ENCODE measurements around the gene SUB1.
"Not testable (repeated sequence)": the region's sequence is repeated elsewhere in the genome, so short reads cannot be mapped to it uniquely, and the experiment has no call there.

Gene SUB1

GRCh38 chr5:32566319-32567111, 18.8 kb upstream of the SUB1 start:
- no peak for DNase-seq

GRCh38 chr5:32571128-32571527, 14.2 kb upstream of the SUB1 start:
- no peak for DNase-seq

GRCh38 chr5:32572778-32573480, 12.4 kb upstream of the SUB1 start:
- no peak for DNase-seq

GRCh38 chr5:32573481-32573854, 11.9 kb upstream of the SUB1 start:
- not testable (repeated sequence) for DNase-seq

GRCh38 chr5:32574540-32575175, 10.7 kb upstream of the SUB1 start:
- no peak for DNase-seq

- no peak for DNase-seq
Measured at GRCh38 chr5:32578363-32578762, 7.0 kb upstream of the SUB1 start.

- no peak for DNase-seq
Measured at GRCh38 chr5:32578764-32579163, 6.6 kb upstream of the SUB1 start.

- DNase-seq: no peak
Measured at GRCh38 chr5:32581010-32581785, 4.2 kb upstream of the SUB1 start.

GRCh38 chr5:32583582-32584232, 1.6 kb upstream of the SUB1 start:
- no peak for DNase-seq

GRCh38 chr5:32584646-32585045, 711 bp upstream of the SUB1 start:
- DNase-seq: no peak

GRCh38 chr5:32585122-32585445, 273 bp upstream of the SUB1 start:
- no peak for DNase-seq

GRCh38 chr5:32586276-32586599, 881 bp downstream of the SUB1 start:
- no peak for DNase-seq

- DNase-seq: no peak
Measured at GRCh38 chr5:32587067-32587551, 1.8 kb downstream of the SUB1 start.

- DNase-seq: no peak
Measured at GRCh38 chr5:32589416-32589815, 4.1 kb downstream of the SUB1 start.

GRCh38 chr5:32589942-32590869, 4.8 kb downstream of the SUB1 start:
- DNase-seq: peak; percentile 74

- no peak for DNase-seq
Measured at GRCh38 chr5:32595118-32595517, 9.8 kb downstream of the SUB1 start.

- no peak for DNase-seq
Measured at GRCh38 chr5:32597041-32597629, 11.8 kb downstream of the SUB1 start.

- no peak for DNase-seq
Measured at GRCh38 chr5:32598260-32598937, 13.0 kb downstream of the SUB1 start.

- DNase-seq: no peak
Measured at GRCh38 chr5:32598997-32599549, 13.7 kb downstream of the SUB1 start.

GRCh38 chr5:32600054-32600622, 14.8 kb downstream of the SUB1 start:
- no peak for DNase-seq
